Stomach (tissue), 4 donors: Measurements from ENCODE around the gene OLA1.

Source experiments
- CTCF ChIP-seq, 7 experiments: fragments of 450-650 bp in 4 of 7; fragments of 200-600 bp in 3 of 7; sonication (generic) in 3 of 7; IDR thresholded peaks; one replicate each; pipeline ENCODE4 v1.5.1; 2016 to 2019; ENCODE audit warnings: antibody characterized with exemption in 7 of 7, control low read depth in 2 of 7, mild to moderate bottlenecking in 1 of 7
- POLR2AphosphoS5 ChIP-seq, 3 donors: sonication (generic); formaldehyde crosslinking; IDR thresholded peaks; one replicate each; pipeline ENCODE4 v1.6.1; 2016; ENCODE audit warnings: antibody characterized with exemption in 3 of 3

GRCh38 chr2:174039551-174040416 lies 208.5 kb downstream of the OLA1 start:
- TF ChIP-seq POLR2AphosphoS5 (IDR thresholded peaks at IDR 0.05) (peak in 2 of 3 donors; percentile 43 to 88), CTCF (IDR thresholded peaks at IDR 0.05) (peak in 5 of 7 experiments; percentile 62 to 88 (median 75))
